Duodenal mucosa (tissue), 2 donors: ENCODE measurements around the gene NDRG4.

Experiments used
- H3K27ac ChIP-seq: one replicate; pipeline ENCODE4 v1.7.0; 2013; ENCODE audit warnings: low read depth, low read length
- H3K27me3 ChIP-seq, 2 donors: one replicate each; pipeline ENCODE4 v1.7.0; 2013; ENCODE audit warnings: low read length in 2 of 2, control low read depth in 1 of 2; ENCODE audit not compliant: insufficient read depth in 2 of 2, control insufficient read depth in 1 of 2
- H3K36me3 ChIP-seq, 2 donors: one replicate each; pipeline ENCODE4 v1.7.0; 2013; ENCODE audit warnings: low read length in 2 of 2, control low read depth in 1 of 2; ENCODE audit not compliant: insufficient read depth in 2 of 2, control insufficient read depth in 1 of 2
- H3K4me1 ChIP-seq, 2 donors: one replicate each; pipeline ENCODE4 v1.7.0; 2013; ENCODE audit warnings: low read length in 2 of 2, control low read depth in 1 of 2; ENCODE audit not compliant: insufficient read depth in 2 of 2, control insufficient read depth in 1 of 2
- H3K4me3 ChIP-seq, 2 donors: one replicate each; pipeline ENCODE4 v1.7.0; 2013; ENCODE audit warnings: low read length in 2 of 2, low read depth in 1 of 2
- H3K9ac ChIP-seq, 2 donors: one replicate each; pipeline ENCODE4 v1.7.0; 2013; ENCODE audit warnings: low read length in 2 of 2, low read depth in 1 of 2
- H3K9me3 ChIP-seq, 2 donors: one replicate each; pipeline ENCODE4 v1.7.0; 2013; ENCODE audit warnings: low read length in 2 of 2, control low read depth in 1 of 2; ENCODE audit not compliant: control insufficient read depth in 1 of 2

NDRG4 gene

DNA sequence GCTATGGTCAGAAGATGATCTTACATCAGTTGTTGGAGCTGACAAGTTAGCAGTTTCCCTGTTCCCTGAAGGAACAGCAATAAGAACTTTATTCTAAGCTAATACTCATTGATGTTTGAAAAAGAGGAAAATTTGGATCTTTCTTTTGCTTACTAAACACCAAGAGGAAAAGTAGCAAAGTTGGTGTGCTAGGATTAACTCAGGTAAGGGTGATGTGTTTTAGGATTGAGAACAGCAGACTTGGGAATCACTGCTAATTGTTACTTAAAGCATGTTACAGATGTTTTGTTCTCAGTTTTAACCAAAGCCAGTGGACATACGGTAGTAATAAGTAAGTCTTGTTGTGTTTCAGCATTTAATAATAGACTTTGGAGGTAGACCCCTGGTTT lies 19.0 kb downstream of the NDRG4 start:
- Histone ChIP-seq H3K4me1 (peaks cover 14 to 20% of the 10 kb centered on the region in 2 donors), H3K9ac (no peak overlapping the region), H3K36me3 (peaks cover 47 to 69% of the 10 kb centered on the region in 2 donors), H3K4me3 (no peak overlapping the region), H3K27ac (no peak overlapping the region), H3K27me3 (no peaks in the 10 kb centered on the region), H3K9me3 (no peaks in the 10 kb centered on the region)

GRCh38 chr16:58519707-58520106 lies 19.8 kb downstream of the NDRG4 start:
- no peak overlapping the region for H3K9ac ChIP-seq
- H3K36me3 ChIP-seq = peaks cover 50 to 77% of the 10 kb centered on the region in 2 donors
- H3K27ac ChIP-seq = no peak overlapping the region
- H3K9me3 ChIP-seq = no peaks in the 10 kb centered on the region
- H3K4me3 ChIP-seq = no peak overlapping the region
- peaks cover 13 to 15% of the 10 kb centered on the region in 2 donors for H3K4me1 ChIP-seq
- H3K27me3 ChIP-seq = no peaks in the 10 kb centered on the region

GRCh38 chr16:58530179-58530578 lies 30.2 kb downstream of the NDRG4 start:
- H3K9ac ChIP-seq = no peak overlapping the region
- no peak overlapping the region for H3K27ac ChIP-seq
- no peaks in the 10 kb centered on the region for H3K4me1 ChIP-seq
- H3K4me3 ChIP-seq = no peak overlapping the region
- no peaks in the 10 kb centered on the region for H3K9me3 ChIP-seq
- no peaks in the 10 kb centered on the region for H3K27me3 ChIP-seq
- H3K36me3 ChIP-seq = peaks cover 56 to 94% of the 10 kb centered on the region in 2 donors

DNA sequence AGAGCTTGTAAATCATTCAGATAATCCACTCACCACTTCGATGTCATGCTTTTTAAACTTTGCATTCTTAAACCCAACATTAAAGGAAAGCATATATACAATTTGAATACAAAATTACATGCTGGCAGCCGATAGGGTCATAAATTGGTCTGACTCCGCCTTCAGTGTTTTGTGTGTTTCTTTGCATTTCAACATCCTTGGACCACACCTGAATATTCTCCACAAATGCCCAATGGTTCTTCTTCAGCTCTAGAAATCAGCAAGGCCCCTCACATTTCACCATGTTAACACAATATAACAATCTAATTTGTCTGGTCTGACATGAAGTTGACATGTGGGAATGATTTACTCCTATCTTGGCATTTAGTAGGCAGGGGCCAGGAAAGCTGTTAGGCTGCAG lies 32.5 kb downstream of the NDRG4 start:
- no peak overlapping the region for H3K4me3 ChIP-seq
- no peaks in the 10 kb centered on the region for H3K4me1 ChIP-seq
- H3K36me3 ChIP-seq = peaks cover 61 to 98% of the 10 kb centered on the region in 2 donors
- no peaks in the 10 kb centered on the region for H3K27me3 ChIP-seq
- H3K27ac ChIP-seq = no peak overlapping the region
- no peak overlapping the region for H3K9ac ChIP-seq
- H3K9me3 ChIP-seq = no peaks in the 10 kb centered on the region

- no peak overlapping the region for H3K9ac ChIP-seq
- no peaks in the 10 kb centered on the region for H3K4me1 ChIP-seq
- peaks cover 64 to 99% of the 10 kb centered on the region in 2 donors for H3K36me3 ChIP-seq
- no peak overlapping the region for H3K27ac ChIP-seq
- no peaks in the 10 kb centered on the region for H3K9me3 ChIP-seq
- no peak overlapping the region for H3K4me3 ChIP-seq
- no peaks in the 10 kb centered on the region for H3K27me3 ChIP-seq
These were observed 34.0 kb downstream of the NDRG4 start for GRCh38 chr16:58533751-58534470.

- Histone ChIP-seq H3K27me3 (no peaks in the 10 kb centered on the region), H3K9ac (no peak overlapping the region), H3K4me1 (no peaks in the 10 kb centered on the region), H3K4me3 (no peak overlapping the region), H3K36me3 (peaks cover 71 to 99% of the 10 kb centered on the region in 2 donors), H3K27ac (no peak overlapping the region), H3K9me3 (no peaks in the 10 kb centered on the region)
These were observed 35.2 kb downstream of the NDRG4 start for GRCh38 chr16:58535100-58535499.

GRCh38 chr16:58536278-58536677 lies 36.3 kb downstream of the NDRG4 start:
- no peaks in the 10 kb centered on the region for H3K27me3 ChIP-seq
- H3K9ac ChIP-seq = no peak overlapping the region
- H3K27ac ChIP-seq = no peak overlapping the region
- no peaks in the 10 kb centered on the region for H3K9me3 ChIP-seq
- no peaks in the 10 kb centered on the region for H3K4me1 ChIP-seq
- H3K4me3 ChIP-seq = no peak overlapping the region
- peaks cover 72 to 98% of the 10 kb centered on the region in 2 donors for H3K36me3 ChIP-seq

GRCh38 chr16:58537124-58537906 lies 37.4 kb downstream of the NDRG4 start:
- Histone ChIP-seq H3K4me3 (no peak overlapping the region), H3K36me3 (peaks cover 71 to 98% of the 10 kb centered on the region in 2 donors), H3K9ac (no peak overlapping the region), H3K27me3 (no peaks in the 10 kb centered on the region), H3K9me3 (no peaks in the 10 kb centered on the region), H3K27ac (no peak overlapping the region), H3K4me1 (no peaks in the 10 kb centered on the region)

- peaks cover 81 to 98% of the 10 kb centered on the region in 2 donors for H3K36me3 ChIP-seq
- H3K27ac ChIP-seq = no peak overlapping the region
- no peaks in the 10 kb centered on the region for H3K9me3 ChIP-seq
- no peaks in the 10 kb centered on the region for H3K27me3 ChIP-seq
- no peak overlapping the region for H3K4me3 ChIP-seq
- H3K9ac ChIP-seq = no peak overlapping the region
- H3K4me1 ChIP-seq = no peaks in the 10 kb centered on the region
These were observed 41.8 kb downstream of the NDRG4 start for GRCh38 chr16:58541711-58542110.

- Histone ChIP-seq H3K36me3 (peaks cover 79 to 98% of the 10 kb centered on the region in 2 donors), H3K4me1 (no peaks in the 10 kb centered on the region), H3K27ac (no peak overlapping the region), H3K27me3 (no peaks in the 10 kb centered on the region), H3K9ac (no peak overlapping the region), H3K9me3 (no peaks in the 10 kb centered on the region), H3K4me3 (no peak overlapping the region)
These were observed 42.3 kb downstream of the NDRG4 start for GRCh38 chr16:58542291-58542690.
